Type B pancreatic cell (in vitro differentiated cells): ENCODE measurements around the gene SLC35E3. TPM values are rescaled to one million over a fixed set of nuclear protein-coding genes. Genes with fewer than 3 reads are reported as not detected.

Source experiments
- DNase-seq: peaks from one replicate; pipeline ENCODE4 v3.0.0; 2021; ENCODE audit warnings: mixed read lengths; ENCODE audit not compliant: unreplicated experiment; ENCODE audit errors: extremely low spot score
- H3K27ac Mint-ChIP-seq: 2 replicates; pipeline ENCODE4 v1.8.0; 2021; ENCODE audit warnings: mild to moderate bottlenecking, mixed read lengths
- H3K27me3 Mint-ChIP-seq: 2 replicates; pipeline ENCODE4 v1.8.0; 2021; ENCODE audit warnings: mixed read lengths
- H3K36me3 Mint-ChIP-seq: 2 replicates; pipeline ENCODE4 v1.8.0; 2021; ENCODE audit warnings: mixed read lengths
- H3K4me1 Mint-ChIP-seq: one replicate; pipeline ENCODE4 v1.8.0; 2021; ENCODE audit warnings: mixed read lengths; ENCODE audit not compliant: unreplicated experiment
- H3K4me3 Mint-ChIP-seq: 2 replicates; pipeline ENCODE4 v1.8.0; 2021; ENCODE audit warnings: mild to moderate bottlenecking, mixed read lengths
- H3K9me3 Mint-ChIP-seq: 2 replicates; pipeline ENCODE4 v1.8.0; 2021; ENCODE audit warnings: mixed read lengths
- CTCF ChIP-seq: fragments of 200-600 bp; sonication (generic); conservative IDR thresholded peaks from 2 replicates; pipeline ENCODE4 v1.5.0; 2021; ENCODE audit warnings: antibody characterized with exemption, mild to moderate bottlenecking
- total RNA-seq: library from RNA; stranded (reverse); gene quantifications from 2 replicates; pipeline ENCODE4 v1.2.1, GENCODE V29; 2021; ENCODE audit warnings: low replicate concordance

SLC35E3 gene
- total RNA-seq, 1 donor from 2014 or later: 10.7 TPM

DNA sequence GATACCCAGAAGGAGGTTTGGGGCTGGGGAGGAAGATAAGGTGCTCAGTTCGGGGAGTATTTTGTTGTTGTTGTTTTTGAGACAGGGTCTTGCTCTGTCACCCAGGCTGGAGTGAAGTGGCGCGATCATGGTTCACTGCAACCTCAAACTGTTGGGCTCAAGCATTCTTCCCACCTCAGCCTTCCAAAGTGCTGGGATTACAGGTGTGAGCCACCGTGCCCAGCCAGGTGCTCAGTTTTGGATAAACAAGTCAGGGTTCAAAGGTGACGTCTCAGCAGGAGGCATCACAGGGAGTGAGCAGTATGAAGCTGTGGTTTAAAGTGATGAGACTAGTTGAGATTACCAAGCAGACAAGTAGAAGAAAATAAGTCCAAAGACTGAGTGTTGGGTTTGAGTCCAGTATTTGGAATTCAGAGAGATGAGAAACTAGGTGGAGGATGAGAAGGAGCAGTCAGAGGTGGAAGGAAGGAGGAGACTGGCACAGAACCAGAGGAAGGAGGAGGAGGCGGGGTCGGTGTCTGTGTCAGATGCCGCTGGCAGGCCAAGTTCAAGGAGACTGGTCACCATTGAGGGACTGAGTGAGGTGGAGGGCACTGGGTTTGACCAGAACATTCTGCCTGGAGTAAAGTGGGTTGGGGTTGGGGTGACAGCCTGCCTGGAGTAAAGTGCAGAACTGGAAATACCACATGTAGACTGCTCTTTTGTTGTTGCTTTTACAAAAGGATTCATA is 16.1 kb downstream of the SLC35E3 start:
- H3K4me3 Mint-ChIP-seq: no peak overlapping the region

GRCh38 chr12:68762691-68763090 is 16.7 kb downstream of the SLC35E3 start:
- Mint-ChIP-seq H3K4me1 (no peaks in the 10 kb centered on the region), H3K27me3 (no peaks in the 10 kb centered on the region), H3K9me3 (no peaks in the 10 kb centered on the region), H3K4me3 (no peak overlapping the region), H3K27ac (peak overlapping the region; percentile 0), H3K36me3 (peaks cover 43% of the 10 kb centered on the region)
- TF ChIP-seq CTCF: no peak
- DNase-seq: no peak

More for the DNA sequence above, 16.1 kb downstream of the SLC35E3 start:
- H3K36me3 Mint-ChIP-seq: peaks cover 45% of the 10 kb centered on the region
- peak overlapping the region; percentile 0 for H3K27ac Mint-ChIP-seq
- H3K4me1 Mint-ChIP-seq: no peaks in the 10 kb centered on the region
- no peaks in the 10 kb centered on the region for H3K27me3 Mint-ChIP-seq
- H3K9me3 Mint-ChIP-seq: no peaks in the 10 kb centered on the region
- no peak for DNase-seq
- TF ChIP-seq CTCF: no peak

GRCh38 chr12:68765696-68766095 is 19.7 kb downstream of the SLC35E3 start:
- H3K27me3 Mint-ChIP-seq: no peaks in the 10 kb centered on the region

GRCh38 chr12:68766646-68767045 is 20.7 kb downstream of the SLC35E3 start:
- Mint-ChIP-seq H3K27me3 (no peaks in the 10 kb centered on the region), H3K4me1 (no peaks in the 10 kb centered on the region), H3K9me3 (no peaks in the 10 kb centered on the region), H3K4me3 (no peak overlapping the region), H3K27ac (no peak overlapping the region), H3K36me3 (peaks cover 32% of the 10 kb centered on the region)
- DNase-seq: no peak
- no peak for TF ChIP-seq CTCF

More at GRCh38 chr12:68765696-68766095, 19.7 kb downstream of the SLC35E3 start:
- Mint-ChIP-seq H3K27ac (no peak overlapping the region), H3K36me3 (peaks cover 37% of the 10 kb centered on the region), H3K4me3 (no peak overlapping the region), H3K4me1 (no peaks in the 10 kb centered on the region), H3K9me3 (no peaks in the 10 kb centered on the region)
- DNase-seq: no peak
- no peak for TF ChIP-seq CTCF

DNA sequence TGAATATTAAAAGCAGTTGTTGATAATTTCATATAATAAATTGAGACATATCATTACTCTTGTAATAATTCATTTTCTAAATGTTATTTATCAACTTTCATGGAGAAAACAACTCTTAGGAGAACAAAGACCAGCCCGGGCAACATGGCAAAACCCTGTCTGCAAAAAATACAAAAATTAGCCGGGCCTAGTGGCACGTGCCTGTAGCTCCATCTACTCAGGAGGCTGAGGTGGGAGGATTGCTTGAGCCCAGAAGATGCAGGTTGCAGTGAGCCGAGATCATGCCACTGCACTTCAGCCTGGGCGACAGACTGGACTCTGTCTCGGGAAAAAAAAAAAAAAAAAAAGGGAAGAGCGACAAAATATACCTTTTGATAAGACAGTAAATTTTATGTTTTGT is 21.2 kb downstream of the SLC35E3 start:
- H3K27me3 Mint-ChIP-seq: no peaks in the 10 kb centered on the region
- H3K9me3 Mint-ChIP-seq: no peaks in the 10 kb centered on the region
- no peak overlapping the region for H3K4me3 Mint-ChIP-seq
- no peaks in the 10 kb centered on the region for H3K4me1 Mint-ChIP-seq
- H3K27ac Mint-ChIP-seq: no peak overlapping the region
- no peak for DNase-seq
- peaks cover 26% of the 10 kb centered on the region for H3K36me3 Mint-ChIP-seq
- no peak for TF ChIP-seq CTCF
